IPS-15b (cell line): ENCODE measurements around the gene RDH5.
A peak's percentile ranks its signal among the peaks of the same experiment; 100 is the strongest.

ENCODE experiments used
- H3K27me3 ChIP-seq: one replicate; pipeline ENCODE4 v1.6.1; 2013; ENCODE audit warnings: low read length; ENCODE audit not compliant: control insufficient read depth, insufficient read depth
- H3K36me3 ChIP-seq: one replicate; pipeline ENCODE4 v1.6.1; 2013; ENCODE audit warnings: low read length; ENCODE audit not compliant: control insufficient read depth, insufficient read depth
- H3K4me1 ChIP-seq: one replicate; pipeline ENCODE4 v1.6.1; 2013; ENCODE audit warnings: mild to moderate bottlenecking, low read length; ENCODE audit not compliant: control insufficient read depth, insufficient read depth
- H3K4me3 ChIP-seq: one replicate; pipeline ENCODE4 v1.5.1; 2013; ENCODE audit warnings: low read depth, low read length
- H3K9ac ChIP-seq: one replicate; pipeline ENCODE4 v1.6.1; 2013; ENCODE audit warnings: low read depth, mild to moderate bottlenecking, low read length
- H3K9me3 ChIP-seq: one replicate; pipeline ENCODE4 v1.6.1; 2013; ENCODE audit warnings: mild to moderate bottlenecking, low read length; ENCODE audit not compliant: control insufficient read depth, insufficient read depth

The RDH5 gene

DNA sequence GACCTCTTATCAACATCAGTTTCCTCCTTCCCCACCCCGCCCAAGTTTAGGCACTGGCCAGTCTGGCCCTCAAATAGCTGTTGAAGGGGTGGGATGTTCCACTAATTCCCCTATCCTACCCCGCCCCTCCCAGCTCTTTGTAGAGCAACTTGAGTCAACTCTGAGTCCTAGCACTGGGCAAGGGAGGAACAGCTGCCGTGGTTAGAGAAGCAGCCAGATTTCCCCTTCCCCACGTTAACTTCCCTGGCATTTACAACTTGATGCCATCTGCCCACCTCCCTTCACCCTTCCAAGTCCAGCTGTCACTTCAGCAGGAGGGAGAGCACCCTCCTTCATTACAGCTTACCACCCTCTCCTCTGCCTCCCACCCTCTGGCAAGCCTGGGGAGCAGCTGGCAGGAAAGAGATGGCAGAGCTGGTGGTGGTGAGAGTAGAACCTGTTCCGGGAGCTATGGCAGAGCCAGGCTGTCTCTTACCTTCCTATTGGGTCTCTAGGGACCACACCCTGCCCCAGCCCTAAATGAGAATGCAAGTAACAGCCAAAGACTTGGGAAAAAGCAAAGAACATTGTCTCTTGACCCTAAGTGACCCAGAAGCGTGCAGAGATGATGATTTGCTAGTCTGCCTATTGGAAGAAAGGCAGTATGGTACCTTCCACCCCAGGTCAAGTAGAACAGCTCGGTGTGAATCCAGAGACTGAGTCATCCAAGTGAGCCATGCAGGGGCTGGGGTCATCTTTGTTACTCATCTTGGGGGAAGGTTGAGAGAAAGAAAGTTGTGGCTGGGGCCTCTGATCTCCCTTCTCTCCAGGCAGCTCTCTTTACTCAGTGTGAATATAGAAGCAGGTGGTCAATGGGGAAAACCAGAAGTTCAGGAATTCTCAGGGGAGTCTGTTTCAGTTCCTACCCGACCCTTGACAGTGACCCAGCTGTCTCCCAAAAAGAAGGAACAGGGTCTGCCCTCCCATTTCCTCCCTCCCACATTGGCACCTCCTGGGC, 2.9 kb upstream of the RDH5 start:
- peak overlapping the region; percentile 62 for H3K9ac ChIP-seq
- H3K4me1 ChIP-seq = peaks cover 17% of the 10 kb centered on the region
- H3K4me3 ChIP-seq = peak overlapping the region; percentile 90
- H3K27me3 ChIP-seq = peaks cover under 1% of the 10 kb centered on the region
- no peaks in the 10 kb centered on the region for H3K9me3 ChIP-seq
- H3K36me3 ChIP-seq = no peaks in the 10 kb centered on the region

GRCh38 chr12:55718015-55718414, 2.2 kb upstream of the RDH5 start:
- Histone ChIP-seq H3K9ac (no peak overlapping the region), H3K4me1 (peaks cover 17% of the 10 kb centered on the region), H3K27me3 (no peaks in the 10 kb centered on the region), H3K36me3 (no peaks in the 10 kb centered on the region), H3K4me3 (peak overlapping the region; percentile 90), H3K9me3 (no peaks in the 10 kb centered on the region)

- Histone ChIP-seq H3K27me3 (no peaks in the 10 kb centered on the region), H3K9ac (no peak overlapping the region), H3K4me1 (peaks cover 17% of the 10 kb centered on the region)
These were observed 1.4 kb upstream of the RDH5 start for GRCh38 chr12:55718624-55719275.

GRCh38 chr12:55719371-55719770, 822 bp upstream of the RDH5 start:
- Histone ChIP-seq H3K9ac (no peak overlapping the region), H3K27me3 (no peaks in the 10 kb centered on the region), H3K4me1 (peaks cover 17% of the 10 kb centered on the region), H3K36me3 (peaks cover 7% of the 10 kb centered on the region), H3K9me3 (no peaks in the 10 kb centered on the region), H3K4me3 (no peak overlapping the region)

More at GRCh38 chr12:55718624-55719275, 1.4 kb upstream of the RDH5 start:
- peak overlapping the region; percentile 35 for H3K4me3 ChIP-seq
- no peaks in the 10 kb centered on the region for H3K9me3 ChIP-seq
- H3K36me3 ChIP-seq = peaks cover under 1% of the 10 kb centered on the region

- Histone ChIP-seq H3K4me1 (peaks cover 17% of the 10 kb centered on the region), H3K9ac (no peak overlapping the region)
These were observed 776 bp downstream of the RDH5 start for GRCh38 chr12:55720894-55721444.

GRCh38 chr12:55721601-55722213, 1.5 kb downstream of the RDH5 start:
- peaks cover 25% of the 10 kb centered on the region for H3K36me3 ChIP-seq

More at GRCh38 chr12:55720894-55721444, 776 bp downstream of the RDH5 start:
- Histone ChIP-seq H3K36me3 (peaks cover 18% of the 10 kb centered on the region), H3K9me3 (no peaks in the 10 kb centered on the region), H3K27me3 (no peaks in the 10 kb centered on the region), H3K4me3 (no peak overlapping the region)

DNA sequence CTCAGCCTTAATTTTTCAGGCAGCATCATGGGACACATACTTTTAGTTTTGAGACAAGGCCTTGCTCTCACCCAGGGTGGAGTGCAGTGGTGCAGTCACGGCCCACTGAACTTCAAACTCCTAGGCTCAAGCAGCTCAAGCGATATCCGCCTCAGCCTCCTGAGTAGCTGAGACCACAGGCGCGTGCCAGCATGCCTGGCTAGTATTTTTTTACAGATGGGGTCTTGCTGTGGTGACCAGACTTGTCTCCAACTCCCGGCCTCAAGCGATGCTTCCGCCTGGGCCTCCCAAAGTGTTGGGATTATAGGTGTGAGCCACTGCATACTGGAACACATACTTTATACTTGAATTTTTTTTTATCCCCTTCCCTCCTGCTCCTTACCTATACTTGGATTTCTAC, 2.8 kb downstream of the RDH5 start:
- H3K9me3 ChIP-seq = no peaks in the 10 kb centered on the region
- no peak overlapping the region for H3K9ac ChIP-seq
- H3K27me3 ChIP-seq = no peaks in the 10 kb centered on the region
- H3K4me3 ChIP-seq = no peak overlapping the region
- peaks cover 32% of the 10 kb centered on the region for H3K36me3 ChIP-seq
- peaks cover 14% of the 10 kb centered on the region for H3K4me1 ChIP-seq

More at GRCh38 chr12:55721601-55722213, 1.5 kb downstream of the RDH5 start:
- H3K9me3 ChIP-seq = no peaks in the 10 kb centered on the region
- H3K9ac ChIP-seq = no peak overlapping the region
- no peaks in the 10 kb centered on the region for H3K27me3 ChIP-seq
- H3K4me1 ChIP-seq = peaks cover 17% of the 10 kb centered on the region
- no peak overlapping the region for H3K4me3 ChIP-seq

DNA sequence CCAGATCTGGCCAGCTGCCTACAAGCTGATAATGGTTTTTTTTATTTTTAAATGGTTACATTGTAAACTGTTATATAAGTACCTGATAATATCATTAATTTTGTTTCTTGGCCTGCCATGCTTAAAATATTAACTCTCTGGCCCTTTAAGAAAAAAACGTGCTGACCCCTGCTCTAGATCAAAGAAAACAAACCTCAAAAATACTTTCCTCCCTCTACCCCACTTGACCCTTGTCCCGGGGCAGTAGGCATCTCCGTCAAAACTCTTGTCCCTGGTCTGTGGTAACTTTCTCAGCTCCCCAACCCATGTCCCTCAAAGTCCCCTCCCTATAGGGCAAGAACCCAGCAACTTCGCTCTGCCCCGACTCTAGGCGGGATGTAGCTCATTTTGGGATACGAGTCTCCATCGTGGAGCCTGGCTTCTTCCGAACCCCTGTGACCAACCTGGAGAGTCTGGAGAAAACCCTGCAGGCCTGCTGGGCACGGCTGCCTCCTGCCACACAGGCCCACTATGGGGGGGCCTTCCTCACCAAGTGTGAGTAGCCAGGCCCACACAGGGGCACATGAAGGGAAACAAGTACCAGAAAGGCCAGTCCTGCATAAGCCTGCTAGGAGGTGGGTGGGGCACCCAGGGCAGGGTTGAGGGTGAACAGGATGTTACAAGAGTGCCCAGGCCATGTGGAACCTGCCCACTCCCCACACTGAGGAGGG, 3.5 kb downstream of the RDH5 start:
- peaks cover 10% of the 10 kb centered on the region for H3K4me1 ChIP-seq

DNA sequence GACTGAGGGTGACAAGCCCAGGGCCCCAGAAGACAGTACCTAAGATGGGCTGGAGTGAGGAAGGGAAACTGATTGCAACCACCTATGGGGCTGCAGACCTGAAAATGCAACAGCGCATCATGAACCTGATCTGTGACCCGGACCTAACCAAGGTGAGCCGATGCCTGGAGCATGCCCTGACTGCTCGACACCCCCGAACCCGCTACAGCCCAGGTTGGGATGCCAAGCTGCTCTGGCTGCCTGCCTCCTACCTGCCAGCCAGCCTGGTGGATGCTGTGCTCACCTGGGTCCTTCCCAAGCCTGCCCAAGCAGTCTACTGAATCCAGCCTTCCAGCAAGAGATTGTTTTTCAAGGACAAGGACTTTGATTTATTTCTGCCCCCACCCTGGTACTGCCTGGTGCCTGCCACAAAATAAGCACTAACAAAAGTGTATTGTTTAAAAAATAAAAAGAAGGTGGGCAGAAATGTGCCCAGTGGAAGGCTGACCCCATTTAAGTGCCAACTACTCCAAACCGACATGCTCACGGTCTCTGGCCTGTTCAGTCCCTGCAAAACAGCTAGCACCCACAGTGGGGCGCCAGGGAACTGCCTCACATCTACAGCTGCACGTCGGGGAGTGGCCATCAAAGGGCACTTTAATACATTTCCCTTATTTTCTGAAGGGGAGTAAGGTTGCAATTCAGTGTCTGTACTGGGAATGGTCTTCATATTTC, 4.2 kb downstream of the RDH5 start:
- peaks cover 32% of the 10 kb centered on the region for H3K36me3 ChIP-seq
- no peaks in the 10 kb centered on the region for H3K9me3 ChIP-seq
- no peak overlapping the region for H3K9ac ChIP-seq
- peaks cover 6% of the 10 kb centered on the region for H3K4me1 ChIP-seq
- no peaks in the 10 kb centered on the region for H3K27me3 ChIP-seq
- no peak overlapping the region for H3K4me3 ChIP-seq

More for the DNA sequence above, 3.5 kb downstream of the RDH5 start:
- Histone ChIP-seq H3K9me3 (no peaks in the 10 kb centered on the region), H3K4me3 (no peak overlapping the region), H3K9ac (no peak overlapping the region), H3K27me3 (no peaks in the 10 kb centered on the region), H3K36me3 (peaks cover 32% of the 10 kb centered on the region)

DNA sequence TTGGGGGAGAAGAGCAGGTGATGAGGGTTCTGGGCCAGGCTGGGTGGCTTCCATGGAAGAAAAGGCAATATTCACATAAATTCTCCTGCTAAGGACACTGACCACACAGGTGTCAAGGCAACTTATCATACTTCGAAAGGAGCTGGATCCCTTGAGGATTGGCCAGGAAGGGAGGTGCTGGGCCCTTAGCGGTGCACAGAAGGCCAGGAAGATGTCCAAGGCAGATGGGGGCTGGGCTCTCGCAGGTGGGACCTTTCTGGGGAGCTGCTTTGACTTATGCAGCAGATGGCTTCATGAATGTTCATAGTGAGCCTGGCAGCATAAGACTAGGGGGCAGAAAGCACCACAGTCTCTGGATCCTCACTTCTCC, 4.7 kb downstream of the RDH5 start:
- no peaks in the 10 kb centered on the region for H3K27me3 ChIP-seq

More for the DNA sequence above, 4.7 kb downstream of the RDH5 start:
- Histone ChIP-seq H3K9me3 (no peaks in the 10 kb centered on the region), H3K4me1 (peaks cover 6% of the 10 kb centered on the region), H3K4me3 (no peak overlapping the region), H3K36me3 (peaks cover 32% of the 10 kb centered on the region), H3K9ac (no peak overlapping the region)
